Osteoblast (primary cell): ENCODE data around the gene TNFRSF12A. TPM values are rescaled to one million over a fixed set of nuclear protein-coding genes. Genes with fewer than 3 reads are reported as not detected.
A peak's percentile ranks its signal among the peaks of the same experiment; 100 is the strongest.

Experiments used
- DNase-seq: peaks from one replicate; pipeline ENCODE4 v3.0.0; 2011; ENCODE audit warnings: low spot score, mixed read lengths; ENCODE audit not compliant: insufficient read length; ENCODE audit errors: missing footprints
- H2AFZ ChIP-seq: 2 replicates; pipeline ENCODE4 v1.6.0; 2011; ENCODE audit warnings: mild to moderate bottlenecking, low read length
- H3K27ac ChIP-seq: 2 replicates; pipeline ENCODE4 v1.5.1; 2011; ENCODE audit warnings: mild to moderate bottlenecking, low read depth, low read length, moderate library complexity
- H3K27me3 ChIP-seq: 2 replicates; pipeline ENCODE4 v1.6.0; 2012; ENCODE audit warnings: mild to moderate bottlenecking, control low read depth, inconsistent platforms, low read length, moderate library complexity; ENCODE audit not compliant: insufficient read depth
- H3K36me3 ChIP-seq: 2 replicates; pipeline ENCODE4 v1.5.1; 2011; ENCODE audit warnings: mild to moderate bottlenecking, low read length, control low read depth, moderate library complexity; ENCODE audit not compliant: insufficient read depth
- H3K4me1 ChIP-seq: 2 replicates; pipeline ENCODE4 v1.5.1; 2011; ENCODE audit warnings: mild to moderate bottlenecking, low read length, control low read depth, moderate library complexity; ENCODE audit not compliant: insufficient read depth
- H3K4me2 ChIP-seq: 2 replicates; pipeline ENCODE4 v1.6.0; 2011; ENCODE audit warnings: mild to moderate bottlenecking, low read length; ENCODE audit not compliant: insufficient read depth
- H3K4me3 ChIP-seq: fragments of 200-600 bp; sonication (generic); 3 replicates; pipeline ENCODE4 v1.5.1; 2012; ENCODE audit warnings: mild to moderate bottlenecking, low read length, inconsistent platforms; ENCODE audit not compliant: insufficient read depth
- H3K79me2 ChIP-seq: 2 replicates; pipeline ENCODE4 v1.6.0; 2012; ENCODE audit warnings: mild to moderate bottlenecking, low read length, control low read depth, inconsistent platforms; ENCODE audit not compliant: insufficient read depth
- H3K9me3 ChIP-seq: 2 replicates; pipeline ENCODE4 v1.5.1; 2011; ENCODE audit warnings: low read depth, low read length, control low read depth
- H4K20me1 ChIP-seq: 2 replicates; pipeline ENCODE4 v1.6.0; 2012; ENCODE audit warnings: mild to moderate bottlenecking, low read length, control low read depth; ENCODE audit not compliant: insufficient read depth
- CTCF ChIP-seq: IDR thresholded peaks from 2 replicates; pipeline ENCODE4 v1.5.1; 2011; ENCODE audit warnings: mild to moderate bottlenecking, low read depth, low read length, moderate library complexity; ENCODE audit errors: extremely low read depth
- total RNA-seq: library from RNA; depleted of rRNA; stranded (reverse); fragments of >200 nt; gene quantifications from 2 replicates; pipeline ENCODE4 v1.2.3, GENCODE V29; 2012

TNFRSF12A gene
- total RNA-seq, 1 donor: 143 TPM

- no peak for TF ChIP-seq CTCF
- Histone ChIP-seq H4K20me1 (peaks cover 39% of the 10 kb centered on the region), H3K27ac (peak within 1 kb of the TSS; percentile 98), H2AFZ (no peak within 1 kb of the TSS), H3K4me1 (peaks cover 20% of the 10 kb centered on the region), H3K79me2 (no peaks in the 10 kb centered on the region), H3K36me3 (peaks cover 24% of the 10 kb centered on the region), H3K9me3 (no peaks in the 10 kb centered on the region), H3K27me3 (peaks cover 4% of the 10 kb centered on the region), H3K4me3 (peak within 1 kb of the TSS; percentile 94), H3K4me2 (peak within 1 kb of the TSS; percentile 96)
- peak; percentile 99 for DNase-seq
These were observed 3.7 kb downstream of the TNFRSF12A start, which contains the start of the genes HCFC1R1 and THOC6 for GRCh38 chr16:3023669-3024478. Gene HCFC1R1 (minus strand): TSS chr16:3023942. CDS start chr16:3023941, 1 bp downstream. Gene THOC6 (plus strand): TSS chr16:3024035. CDS start chr16:3024327, 292 bp downstream.

DNA sequence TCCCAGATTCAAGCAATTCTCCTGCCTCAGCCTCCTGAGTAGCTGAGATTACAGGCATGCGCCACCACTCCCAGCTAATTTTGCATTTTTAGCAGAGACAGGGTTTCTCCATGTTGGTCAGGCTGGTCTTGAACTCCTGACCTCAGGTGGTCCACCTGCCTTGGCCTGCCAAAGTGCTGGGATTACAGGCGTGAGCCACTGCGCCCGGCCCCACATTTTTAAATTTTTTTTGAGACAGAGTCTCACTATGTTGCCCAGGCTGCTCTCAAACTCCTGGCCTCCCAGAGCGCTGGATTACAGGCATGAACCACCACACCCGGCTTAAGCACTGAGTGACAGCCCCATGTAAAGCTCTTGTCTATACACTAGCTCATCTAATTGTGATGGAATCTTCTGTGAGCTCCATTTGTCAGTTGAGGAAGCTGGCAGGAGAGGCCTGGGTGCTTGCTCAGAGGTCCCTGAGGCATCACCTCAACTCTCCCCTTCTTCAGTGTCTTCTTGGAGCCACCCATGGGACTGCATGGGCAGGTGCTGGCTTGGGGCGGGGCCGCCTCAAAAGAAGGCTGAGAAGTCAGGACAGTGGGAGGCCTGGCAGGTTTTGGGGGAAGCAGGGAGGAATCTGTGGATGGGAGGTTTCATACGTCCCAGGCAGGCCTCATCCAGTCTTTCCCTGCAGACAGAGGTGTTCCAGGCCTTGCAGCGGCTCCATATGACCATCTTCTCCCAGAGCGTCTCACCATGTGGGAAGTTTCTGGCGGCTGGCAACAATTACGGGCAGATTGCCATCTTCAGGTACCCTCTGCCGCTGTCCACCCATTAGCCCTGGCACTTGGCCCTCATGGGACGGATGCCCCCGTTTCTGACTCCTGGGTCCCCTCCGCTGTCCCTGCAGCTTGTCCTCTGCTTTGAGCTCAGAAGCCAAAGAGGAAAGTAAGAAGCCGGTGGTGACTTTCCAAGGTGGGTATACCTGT, 5.1 kb downstream of the TNFRSF12A start:
- no peaks in the 10 kb centered on the region for H3K79me2 ChIP-seq
- no peak overlapping the region for H3K4me2 ChIP-seq
- H3K27ac ChIP-seq: no peak overlapping the region
- H3K4me3 ChIP-seq: no peak overlapping the region
- DNase-seq: no peak
- peaks cover 24% of the 10 kb centered on the region for H3K36me3 ChIP-seq
- peaks cover 42% of the 10 kb centered on the region for H4K20me1 ChIP-seq
- H3K4me1 ChIP-seq: peaks cover 20% of the 10 kb centered on the region
- H3K9me3 ChIP-seq: no peaks in the 10 kb centered on the region
- H2AFZ ChIP-seq: no peak overlapping the region
- peaks cover 16% of the 10 kb centered on the region for H3K27me3 ChIP-seq
- TF ChIP-seq CTCF: no peak

- Histone ChIP-seq H3K27me3 (peaks cover 16% of the 10 kb centered on the region), H3K4me1 (peaks cover 20% of the 10 kb centered on the region), H4K20me1 (peaks cover 39% of the 10 kb centered on the region), H3K79me2 (no peaks in the 10 kb centered on the region), H3K4me3 (no peak overlapping the region), H3K27ac (no peak overlapping the region), H3K36me3 (peaks cover 24% of the 10 kb centered on the region), H3K4me2 (no peak overlapping the region), H2AFZ (no peak overlapping the region), H3K9me3 (no peaks in the 10 kb centered on the region)
- TF ChIP-seq CTCF: no peak
- DNase-seq: peak; percentile 85
These were observed 5.8 kb downstream of the TNFRSF12A start for GRCh38 chr16:3026003-3026378.
